Right lung (tissue), 10 donors: ENCODE data around the gene IGSF21. TPM values are rescaled to one million over a fixed set of nuclear protein-coding genes. Genes with fewer than 3 reads are reported as not detected.

Source experiments
- DNase-seq, 2 donors: peaks; one replicate each; pipeline ENCODE4 v3.0.0-alpha.2; 2013
- long read RNA-seq, 8 donors: transcript quantifications; one replicate each; lab custom pipeline, GENCODE V29; 2026
- polyA plus RNA-seq, 5 donors: library from polyadenylated mRNA; unstranded; fragments of 120-200 nt; gene quantifications; one replicate each; pipeline versions ENCODE4 v1.2.1 to v1.2.3, GENCODE V29; 2013; ENCODE audit warnings: inconsistent platforms in 1 of 5, low replicate concordance in 1 of 5; ENCODE audit not compliant: insufficient read length in 5 of 5, insufficient read depth in 1 of 5

Gene IGSF21
- polyA plus RNA-seq = under 1 TPM; 0.06 to 0.26 (median 0.15) TPM
- long read RNA-seq, donor 1 = 0 reads
- long read RNA-seq, donor 2 = 0 reads
- long read RNA-seq, donor 3 = 0 reads
- long read RNA-seq, donor 4 = 0 reads
- long read RNA-seq, donor 5 = 0 reads
- long read RNA-seq, donor 6 = 0 reads
- long read RNA-seq, donor 7 = 0 reads
- long read RNA-seq, donor 8 = 0 reads

- DNase-seq = no peak
Observed at GRCh38 chr1:18107369-18108298, at the start of gene IGSF21. IGSF21 (plus strand) TSS chr1:18107798; CDS start chr1:18108129, 331 bp downstream.

- no peak for DNase-seq
Observed at GRCh38 chr1:18058206-18058921, 49.2 kb upstream of the IGSF21 start.

- no peak for DNase-seq
Observed at GRCh38 chr1:18058981-18059605, 48.5 kb upstream of the IGSF21 start.

- no peak for DNase-seq
Observed at GRCh38 chr1:18060366-18060765, 47.2 kb upstream of the IGSF21 start.

- DNase-seq = no peak
Observed at GRCh38 chr1:18062185-18062584, 45.4 kb upstream of the IGSF21 start.

GRCh38 chr1:18064534-18064933, 43.1 kb upstream of the IGSF21 start:
- DNase-seq = no peak

GRCh38 chr1:18066576-18066975, 41.0 kb upstream of the IGSF21 start:
- no peak for DNase-seq

- no peak for DNase-seq
Observed at GRCh38 chr1:18069903-18070302, 37.7 kb upstream of the IGSF21 start.

GRCh38 chr1:18072066-18072465, 35.5 kb upstream of the IGSF21 start:
- no peak for DNase-seq

- no peak for DNase-seq
Observed at GRCh38 chr1:18073066-18073642, 34.4 kb upstream of the IGSF21 start.

GRCh38 chr1:18077657-18078215, 29.9 kb upstream of the IGSF21 start:
- no peak for DNase-seq

GRCh38 chr1:18079941-18080735, 27.5 kb upstream of the IGSF21 start:
- DNase-seq = no peak

- DNase-seq = no peak
Observed at GRCh38 chr1:18085387-18086074, 22.1 kb upstream of the IGSF21 start.

GRCh38 chr1:18088077-18088594, 19.5 kb upstream of the IGSF21 start:
- DNase-seq = no peak

GRCh38 chr1:18089488-18089887, 18.1 kb upstream of the IGSF21 start:
- DNase-seq = no peak

GRCh38 chr1:18090636-18091035, 17.0 kb upstream of the IGSF21 start:
- no peak for DNase-seq

GRCh38 chr1:18091660-18092446, 15.7 kb upstream of the IGSF21 start:
- no peak for DNase-seq

- DNase-seq = no peak
Observed at GRCh38 chr1:18093193-18093592, 14.4 kb upstream of the IGSF21 start.

- DNase-seq = no peak
Observed at GRCh38 chr1:18093646-18094045, 14.0 kb upstream of the IGSF21 start.
